ENCODE measurements around the gene SH3RF2. TPM values are rescaled to one million over a fixed set of nuclear protein-coding genes. Genes with fewer than 3 reads are reported as not detected.
"Not testable (repeated sequence)": the region's sequence is repeated elsewhere in the genome, so short reads cannot be mapped to it uniquely, and the experiment has no call there.

The SH3RF2 gene
- total RNA-seq, 1 donor from 2014 or later, result 231 TPM

- intact Hi-C loops (cut with DNase I), result no loop called here
These were observed 9.3 kb downstream of the SH3RF2 start for GRCh38 chr5:145945620-145946111.

GRCh38 chr5:145946112-145946861 is 9.9 kb downstream of the SH3RF2 start:
- intact Hi-C loops (cut with DNase I), result no loop called here
- DNase-seq (ENCODE audit: low spot score), result no peak

More at GRCh38 chr5:145945620-145946111, 9.3 kb downstream of the SH3RF2 start:
- DNase-seq (ENCODE audit: low spot score), result no peak

GRCh38 chr5:145947581-145947980 is 11.2 kb downstream of the SH3RF2 start:
- no peak for DNase-seq (ENCODE audit: low spot score)
- intact Hi-C loops (cut with DNase I), result no loop called here

GRCh38 chr5:145948047-145948446 is 11.7 kb downstream of the SH3RF2 start:
- no peak for DNase-seq (ENCODE audit: low spot score)
- intact Hi-C loops (cut with DNase I), result no loop called here

- intact Hi-C loops (cut with DNase I), result no loop called here
These were observed 12.5 kb downstream of the SH3RF2 start for GRCh38 chr5:145948921-145949320.

GRCh38 chr5:145949474-145949873 is 13.1 kb downstream of the SH3RF2 start:
- no peak for DNase-seq (ENCODE audit: low spot score)
- intact Hi-C loops (cut with DNase I), result no loop called here

More at GRCh38 chr5:145948921-145949320, 12.5 kb downstream of the SH3RF2 start:
- DNase-seq (ENCODE audit: low spot score), result no peak

GRCh38 chr5:145951071-145951470 is 14.7 kb downstream of the SH3RF2 start:
- DNase-seq (ENCODE audit: low spot score), result no peak
- intact Hi-C loops (cut with DNase I), result no loop called here

GRCh38 chr5:145953202-145953601 is 16.8 kb downstream of the SH3RF2 start:
- intact Hi-C loops (cut with DNase I), result no loop called here
- no peak for DNase-seq (ENCODE audit: low spot score)

GRCh38 chr5:145954140-145954539 is 17.8 kb downstream of the SH3RF2 start:
- DNase-seq (ENCODE audit: low spot score); intact Hi-C loops (cut with DNase I): not testable (repeated sequence)

GRCh38 chr5:145957388-145957787 is 21.0 kb downstream of the SH3RF2 start:
- DNase-seq (ENCODE audit: low spot score), result no peak
- intact Hi-C loops (cut with DNase I), result no loop called here

- intact Hi-C loops (cut with DNase I), result no loop called here
- no peak for DNase-seq (ENCODE audit: low spot score)
These were observed 22.1 kb downstream of the SH3RF2 start for GRCh38 chr5:145958436-145958835.

GRCh38 chr5:145960166-145960565 is 23.8 kb downstream of the SH3RF2 start:
- DNase-seq (ENCODE audit: low spot score), result no peak
- intact Hi-C loops (cut with DNase I), result no loop called here

- no peak for DNase-seq (ENCODE audit: low spot score)
- intact Hi-C loops (cut with DNase I), result no loop called here
These were observed 24.6 kb downstream of the SH3RF2 start for GRCh38 chr5:145960848-145961600.

GRCh38 chr5:145962001-145962400 is 25.6 kb downstream of the SH3RF2 start:
- intact Hi-C loops (cut with DNase I), result no loop called here
- no peak for DNase-seq (ENCODE audit: low spot score)

- DNase-seq (ENCODE audit: low spot score); intact Hi-C loops (cut with DNase I): not testable (repeated sequence)
These were observed 27.6 kb downstream of the SH3RF2 start for GRCh38 chr5:145964008-145964407.

- no peak for DNase-seq (ENCODE audit: low spot score)
- intact Hi-C loops (cut with DNase I), result no loop called here
These were observed 29.4 kb downstream of the SH3RF2 start for GRCh38 chr5:145965804-145966203.

- intact Hi-C loops (cut with DNase I), result no loop called here
- no peak for DNase-seq (ENCODE audit: low spot score)
These were observed 30.9 kb downstream of the SH3RF2 start for GRCh38 chr5:145967296-145967695.

- intact Hi-C loops (cut with DNase I), result no loop called here
- no peak for DNase-seq (ENCODE audit: low spot score)
These were observed 32.8 kb downstream of the SH3RF2 start for GRCh38 chr5:145968970-145969713.

- no peak for DNase-seq (ENCODE audit: low spot score)
- intact Hi-C loops (cut with DNase I), result no loop called here
These were observed 33.3 kb downstream of the SH3RF2 start for GRCh38 chr5:145969714-145970092.

- intact Hi-C loops (cut with DNase I), result no loop called here
- DNase-seq (ENCODE audit: low spot score), result no peak
These were observed 34.7 kb downstream of the SH3RF2 start for GRCh38 chr5:145971108-145971507.

All from cardiac septum (tissue), 1 donor.